ENCODE data around the gene FAM47C.
"Not testable (repeated sequence)": the region's sequence is repeated elsewhere in the genome, so short reads cannot be mapped to it uniquely, and the experiment has no call there.

The FAM47C gene

GRCh38 chrX:37008182-37008581 lies at the start of gene FAM47C:
FAM47C (plus strand) TSS chrX:37008366; CDS start chrX:37008411, 45 bp downstream.
- DNase-seq: not testable (repeated sequence)

- no peak for DNase-seq
Measured at GRCh38 chrX:36961590-36961989, 46.6 kb upstream of the FAM47C start.

- no peak for DNase-seq
Measured at GRCh38 chrX:36963069-36963808, 44.9 kb upstream of the FAM47C start.

GRCh38 chrX:36963852-36964251 lies 44.3 kb upstream of the FAM47C start:
- no peak for DNase-seq

GRCh38 chrX:36973575-36973974 lies 34.6 kb upstream of the FAM47C start:
- no peak for DNase-seq

GRCh38 chrX:36974911-36975310 lies 33.3 kb upstream of the FAM47C start:
- DNase-seq: no peak

- no peak for DNase-seq
Measured at GRCh38 chrX:36978886-36979285, 29.3 kb upstream of the FAM47C start.

- no peak for DNase-seq
Measured at GRCh38 chrX:36983831-36984230, 24.3 kb upstream of the FAM47C start.

GRCh38 chrX:36985416-36986209 lies 22.6 kb upstream of the FAM47C start:
- not testable (repeated sequence) for DNase-seq

GRCh38 chrX:36986231-36986630 lies 21.9 kb upstream of the FAM47C start:
- DNase-seq: no peak

- not testable (repeated sequence) for DNase-seq
Measured at GRCh38 chrX:36987212-36987611, 21.0 kb upstream of the FAM47C start.

GRCh38 chrX:37000140-37000539 lies 8.0 kb upstream of the FAM47C start:
- no peak for DNase-seq

- no peak for DNase-seq
Measured at GRCh38 chrX:37010496-37010895, 2.3 kb downstream of the FAM47C start.

GRCh38 chrX:37034260-37034659 lies 26.1 kb downstream of the FAM47C start:
- not testable (repeated sequence) for DNase-seq

- DNase-seq: not testable (repeated sequence)
Measured at GRCh38 chrX:37036674-37037220, 28.6 kb downstream of the FAM47C start.

GRCh38 chrX:37038814-37039213 lies 30.6 kb downstream of the FAM47C start:
- DNase-seq: not testable (repeated sequence)

- not testable (repeated sequence) for DNase-seq
Measured at GRCh38 chrX:37042956-37043885, 35.1 kb downstream of the FAM47C start.

- DNase-seq: no peak
Measured at GRCh38 chrX:37047776-37048175, 39.6 kb downstream of the FAM47C start.

GRCh38 chrX:37057572-37057971 lies 49.4 kb downstream of the FAM47C start:
- not testable (repeated sequence) for DNase-seq

GRCh38 chrX:37060999-37061398 lies 52.8 kb downstream of the FAM47C start:
- DNase-seq: no peak
